GM18511 (cell line): ENCODE results near the gene MYO5A.
"Not testable (repeated sequence)": the region's sequence is repeated elsewhere in the genome, so short reads cannot be mapped to it uniquely, and the experiment has no call there.

Experiments
- ATAC-seq: cut with Tn5 transposase; IDR thresholded peaks from one replicate; pipeline ENCODE4 v1.9.1; 2021; ENCODE audit warnings: mild to moderate bottlenecking, moderate library complexity; ENCODE audit not compliant: unreplicated experiment

The MYO5A gene

DNA sequence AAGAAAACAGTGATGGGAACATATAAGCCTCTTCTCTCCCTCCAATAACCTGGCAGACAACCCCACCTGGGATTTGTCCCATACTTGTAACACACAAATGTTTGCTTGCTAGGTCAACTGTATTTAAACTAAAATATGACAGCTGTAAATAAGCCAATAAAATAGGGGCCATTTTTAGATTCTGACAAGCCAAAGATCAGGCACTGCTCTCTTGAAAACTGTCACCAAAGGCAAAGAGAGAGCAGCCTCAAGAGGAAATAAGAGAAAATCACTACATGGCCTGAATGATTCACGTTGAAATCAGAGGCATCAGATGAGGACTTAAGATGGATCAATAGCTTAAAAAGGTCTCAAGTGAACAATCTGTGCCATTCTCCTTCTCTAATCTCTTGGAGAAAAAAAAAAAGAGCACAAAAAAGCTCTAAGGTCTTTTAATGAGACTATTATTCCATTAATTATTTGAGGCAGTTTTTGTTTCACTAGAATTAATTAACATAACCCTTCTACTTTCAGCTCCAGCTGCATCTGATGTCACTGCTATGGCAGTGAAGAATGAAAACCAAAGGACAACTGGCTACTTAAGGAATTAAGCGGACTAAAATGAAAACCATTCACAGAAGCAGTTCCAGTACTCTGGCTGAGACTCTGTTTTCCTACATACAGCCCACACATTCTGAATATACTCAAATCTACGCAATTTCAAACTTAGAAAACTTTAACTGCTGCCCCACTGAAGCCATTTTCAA lies 19.0 kb downstream of the MYO5A start:
- ATAC-seq: no peak

DNA sequence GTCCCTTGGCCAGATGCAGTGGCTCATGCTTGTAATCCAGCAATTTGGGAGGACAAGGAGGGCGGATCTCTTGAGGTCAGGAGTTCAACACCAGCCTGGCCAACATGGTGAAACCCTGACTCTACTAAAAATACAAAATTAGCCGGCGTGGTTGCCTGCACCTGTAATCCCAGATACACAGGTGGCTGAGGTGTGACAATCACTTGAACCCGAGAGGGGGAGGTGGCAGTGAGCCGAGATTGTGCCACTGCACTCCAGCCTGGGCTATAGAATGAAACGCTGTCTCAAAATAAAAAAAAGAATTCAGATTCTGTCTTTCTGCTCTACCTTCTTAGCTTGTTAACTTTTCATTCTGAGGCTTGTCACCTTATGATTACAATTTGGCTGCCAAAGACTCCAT lies 22.1 kb downstream of the MYO5A start:
- no peak for ATAC-seq

- ATAC-seq: no peak
These were observed 23.5 kb downstream of the MYO5A start for GRCh38 chr15:52505151-52505550.

DNA sequence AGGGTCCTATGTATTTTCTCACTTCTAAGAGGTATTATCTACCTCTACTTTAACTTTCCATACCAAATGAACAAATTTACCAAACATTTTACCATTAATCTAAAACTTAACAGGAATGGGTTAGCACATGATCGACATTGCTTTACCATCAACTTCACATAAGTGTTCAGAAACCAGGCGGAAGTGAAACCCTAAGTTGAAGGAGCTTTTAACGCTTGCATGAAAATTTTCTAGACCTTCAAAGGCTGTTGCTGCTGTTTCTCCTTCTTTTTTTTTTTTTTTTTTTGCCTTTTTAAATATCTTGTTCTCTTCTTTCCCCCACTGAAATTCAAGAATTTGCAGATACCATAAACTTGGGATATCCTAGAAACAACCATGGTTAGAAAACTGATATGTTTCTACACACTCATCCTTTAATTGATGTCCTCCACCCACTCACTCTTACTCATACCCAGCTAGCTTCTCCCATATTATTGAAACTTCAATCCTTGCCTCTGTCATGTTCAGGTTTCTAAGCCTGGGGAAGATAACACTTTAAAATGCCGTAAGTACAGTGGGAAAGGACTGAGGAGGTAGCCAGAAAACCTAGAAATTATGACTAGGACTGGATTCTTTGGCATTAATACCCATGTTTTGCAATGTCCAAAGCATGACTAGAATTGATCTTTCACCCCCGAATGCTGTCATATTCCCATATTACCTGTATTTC lies 24.7 kb downstream of the MYO5A start:
- peak; percentile 94 for ATAC-seq

DNA sequence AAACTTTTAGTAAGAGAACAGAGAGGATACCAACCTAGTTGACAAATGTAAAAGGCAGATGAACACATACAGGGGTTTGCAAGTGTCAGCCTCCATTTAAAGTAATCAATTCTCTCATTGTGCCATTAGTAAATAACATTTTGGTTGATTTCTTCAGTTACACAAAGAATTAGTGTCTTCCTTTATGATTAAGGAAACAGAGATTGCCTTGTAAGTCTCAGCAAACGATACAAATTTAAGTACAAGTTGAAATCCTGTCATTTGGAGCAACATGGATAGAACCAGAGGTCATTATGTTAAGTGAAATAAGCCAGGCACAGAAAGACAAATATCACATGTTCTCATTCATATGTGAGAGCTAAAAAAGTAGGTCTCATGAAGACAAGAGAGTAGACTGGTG lies 26.1 kb downstream of the MYO5A start:
- ATAC-seq: no peak

- no peak for ATAC-seq
These were observed 29.2 kb downstream of the MYO5A start for GRCh38 chr15:52499506-52499905.

- ATAC-seq: no peak
These were observed 30.0 kb downstream of the MYO5A start for GRCh38 chr15:52498706-52499105.

- ATAC-seq: no peak
These were observed 31.8 kb downstream of the MYO5A start for GRCh38 chr15:52496776-52497470.

DNA sequence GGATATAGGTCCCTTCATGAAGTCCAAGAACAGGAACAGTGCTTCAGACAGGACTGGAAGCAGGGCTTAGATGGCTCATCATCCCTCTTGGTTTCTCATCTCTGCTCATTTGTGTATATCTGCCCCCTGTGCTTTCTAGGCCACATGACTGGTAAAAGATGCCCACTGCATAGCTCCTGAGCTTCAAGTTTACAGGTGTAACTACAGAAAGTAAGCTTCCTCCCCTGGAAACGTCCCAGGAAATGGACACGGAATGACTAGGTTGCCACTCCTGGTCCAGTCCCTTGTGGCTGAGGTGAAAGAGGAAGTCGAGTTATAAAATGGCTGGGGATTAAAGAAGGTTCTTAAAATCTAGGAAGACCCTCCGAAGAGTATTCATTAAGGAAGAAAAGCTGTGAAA lies 32.5 kb downstream of the MYO5A start:
- ATAC-seq: no peak

- ATAC-seq: no peak
These were observed 33.6 kb downstream of the MYO5A start for GRCh38 chr15:52495125-52495524.

GRCh38 chr15:52493968-52494367 lies 34.7 kb downstream of the MYO5A start:
- ATAC-seq: no peak

DNA sequence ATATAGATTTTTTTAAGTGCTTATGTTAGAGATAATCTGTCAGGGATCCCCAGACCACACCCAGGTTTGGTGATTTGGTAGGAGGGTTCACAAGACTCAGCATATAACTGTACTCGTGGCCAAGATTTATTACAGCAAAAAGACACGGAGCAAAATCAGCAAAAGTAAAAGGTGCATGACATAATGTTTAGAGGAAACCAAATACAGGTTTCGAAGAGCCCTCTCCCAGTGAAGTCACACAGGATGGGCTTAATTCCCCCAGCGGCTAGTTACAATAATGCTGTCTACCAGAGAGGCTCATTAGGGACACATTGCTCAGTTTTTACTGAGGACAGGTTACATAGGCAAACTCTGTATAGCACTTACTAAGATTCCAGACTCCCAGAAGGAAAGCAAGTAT lies 36.5 kb downstream of the MYO5A start:
- ATAC-seq: no peak

GRCh38 chr15:52491472-52491871 lies 37.2 kb downstream of the MYO5A start:
- ATAC-seq: no peak

GRCh38 chr15:52489430-52489829 lies 39.2 kb downstream of the MYO5A start:
- ATAC-seq: not testable (repeated sequence)

GRCh38 chr15:52488830-52489229 lies 39.9 kb downstream of the MYO5A start:
- ATAC-seq: no peak

GRCh38 chr15:52486003-52486996 lies 42.4 kb downstream of the MYO5A start:
- no peak for ATAC-seq

DNA sequence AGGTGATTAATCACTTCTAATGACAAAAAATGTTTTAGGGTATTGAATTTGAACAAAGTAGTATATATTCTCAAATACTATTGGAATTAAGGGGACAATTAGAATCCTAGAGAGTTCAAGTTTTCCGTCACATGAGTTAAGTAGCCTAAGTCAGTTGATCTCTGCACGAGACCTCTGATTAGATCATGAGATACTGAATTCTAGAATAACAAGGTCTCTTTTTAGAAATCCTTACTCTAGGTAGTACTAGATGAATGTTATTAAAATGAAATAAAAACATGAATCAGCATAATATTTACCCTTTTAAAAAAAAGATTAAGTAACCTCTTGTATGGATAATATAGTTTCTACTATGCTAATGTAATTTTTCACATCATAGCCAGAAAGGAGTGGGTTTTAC lies 43.4 kb downstream of the MYO5A start:
- no peak for ATAC-seq

GRCh38 chr15:52483707-52484106 lies 45.0 kb downstream of the MYO5A start:
- ATAC-seq: no peak

- ATAC-seq: peak; percentile 99
These were observed 46.8 kb downstream of the MYO5A start for GRCh38 chr15:52481915-52482314.

- no peak for ATAC-seq
These were observed 47.7 kb downstream of the MYO5A start for GRCh38 chr15:52480990-52481389.

DNA sequence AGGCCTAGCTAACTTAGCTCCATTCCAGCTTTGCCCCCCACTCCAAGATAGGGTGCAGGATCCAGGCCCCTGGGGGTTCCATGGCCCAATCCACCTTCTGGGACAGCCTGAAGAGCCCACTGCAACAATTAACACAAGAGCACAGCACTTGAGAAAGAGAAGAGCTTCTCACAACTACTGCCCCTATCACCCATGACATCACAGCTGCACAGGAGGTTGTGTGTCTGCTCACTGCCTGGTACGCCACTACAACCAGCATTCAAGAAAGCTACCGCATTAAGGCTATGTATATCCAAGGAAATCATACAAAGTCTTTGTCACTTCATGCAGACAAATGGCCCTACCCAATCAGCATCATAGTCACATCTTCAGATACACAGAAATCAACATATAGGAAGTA lies 62.0 kb downstream of the MYO5A start:
- no peak for ATAC-seq
